ENCODE results near the gene KDM4E. TPM values are rescaled to one million over a fixed set of nuclear protein-coding genes. Genes with fewer than 3 reads are reported as not detected.
"Not testable (repeated sequence)": the region's sequence is repeated elsewhere in the genome, so short reads cannot be mapped to it uniquely, and the experiment has no call there.

The KDM4E gene
- total RNA-seq, 4 donors from 2014 or later, result not detected

DNA sequence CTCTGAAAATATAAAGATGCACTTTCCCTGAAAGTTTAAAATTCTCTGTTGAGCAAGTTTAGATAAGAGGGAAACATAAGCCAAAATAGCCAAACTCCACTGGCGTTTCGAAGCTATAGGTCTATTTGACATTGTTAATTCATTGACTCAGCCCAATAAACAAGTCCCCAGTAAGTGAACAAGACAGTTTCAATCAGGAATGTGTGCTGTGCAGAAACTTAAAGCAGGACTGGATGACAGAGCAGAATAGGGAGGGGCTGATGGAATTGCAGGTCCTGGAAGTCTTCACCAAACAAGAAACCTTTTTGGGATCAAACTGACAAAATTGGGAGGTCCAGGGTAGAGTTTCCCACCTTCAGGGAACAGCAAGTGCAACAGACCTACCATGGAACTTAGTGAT lies 8.9 kb upstream of the KDM4E start:
- TF ChIP-seq CTCF (IDR thresholded peaks at IDR 0.05) (no peak), POLR2A (IDR thresholded peaks at IDR 0.05) (no peak)
- WGBS, 2 donors, result 73 to 81% methylated on average over 2 of the region's 2 CpGs
- no peak for DNase-seq (ENCODE audit: low spot score in 2 of 2)
- intact Hi-C loops (cut with DNase I; ENCODE audit: low total_unique reads), result no loop called here
- H3K4me3 ChIP-seq (ENCODE audit: low read depth, poor library complexity, severe bottlenecking), result no peak overlapping the region

DNA sequence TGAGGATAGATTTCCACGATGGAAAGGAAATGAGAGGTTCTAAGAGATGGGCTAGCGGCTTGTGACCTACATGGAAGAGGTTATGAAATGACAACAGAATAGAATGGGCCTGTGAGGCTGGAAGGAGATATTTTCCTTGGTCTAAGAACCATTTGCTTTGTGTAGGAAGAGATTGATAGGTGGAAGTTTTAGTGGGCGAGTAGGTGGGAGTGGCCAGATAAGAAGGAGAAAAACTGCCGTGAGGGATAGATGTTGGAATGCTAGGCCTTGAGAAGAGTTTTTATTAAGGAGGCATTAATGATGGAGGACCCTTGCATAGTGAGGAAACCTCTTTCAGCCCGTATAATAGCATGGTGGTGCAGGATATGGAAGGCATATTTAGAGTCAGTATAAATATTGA lies 3.6 kb upstream of the KDM4E start:
- DNase-seq (ENCODE audit: low spot score in 2 of 2); H3K4me3 ChIP-seq (ENCODE audit: low read depth, poor library complexity, severe bottlenecking); intact Hi-C loops (cut with DNase I; ENCODE audit: low total_unique reads): not testable (repeated sequence)
- WGBS, 2 donors, result 87 to 91% methylated on average over 5 of the region's 5 CpGs

- WGBS, 2 donors, result 80 to 89% methylated on average over 8 of the region's 9 CpGs
- intact Hi-C loops (cut with DNase I; ENCODE audit: low total_unique reads); DNase-seq (ENCODE audit: low spot score in 2 of 2); H3K4me3 ChIP-seq (ENCODE audit: low read depth, poor library complexity, severe bottlenecking): not testable (repeated sequence)
Observed at GRCh38 chr11:95025594-95025993, 536 bp downstream of the KDM4E start.

- WGBS, 2 donors, result 78 to 81% methylated on average over 3 of the region's 3 CpGs
Observed at GRCh38 chr11:95028357-95028756, 3.3 kb downstream of the KDM4E start.

GRCh38 chr11:95033051-95033450 lies 8.0 kb downstream of the KDM4E start:
- intact Hi-C loops (cut with DNase I; ENCODE audit: low total_unique reads), result no loop called here
- TF ChIP-seq CTCF (IDR thresholded peaks at IDR 0.05), result no peak
- no peak for TF ChIP-seq POLR2A (IDR thresholded peaks at IDR 0.05)
- no peak for DNase-seq (ENCODE audit: low spot score in 2 of 2)
- H3K4me3 ChIP-seq (ENCODE audit: low read depth, poor library complexity, severe bottlenecking), result no peak overlapping the region
- WGBS, 2 donors, result 59 to 76% methylated on average over 1 of the region's 1 CpG

More at GRCh38 chr11:95028357-95028756, 3.3 kb downstream of the KDM4E start:
- intact Hi-C loops (cut with DNase I; ENCODE audit: low total_unique reads), result no loop called here
- no peak overlapping the region for H3K4me3 ChIP-seq (ENCODE audit: low read depth, poor library complexity, severe bottlenecking)
- no peak for DNase-seq (ENCODE audit: low spot score in 2 of 2)
- TF ChIP-seq CTCF (IDR thresholded peaks at IDR 0.05) (no peak), POLR2A (IDR thresholded peaks at IDR 0.05) (no peak)

DNA sequence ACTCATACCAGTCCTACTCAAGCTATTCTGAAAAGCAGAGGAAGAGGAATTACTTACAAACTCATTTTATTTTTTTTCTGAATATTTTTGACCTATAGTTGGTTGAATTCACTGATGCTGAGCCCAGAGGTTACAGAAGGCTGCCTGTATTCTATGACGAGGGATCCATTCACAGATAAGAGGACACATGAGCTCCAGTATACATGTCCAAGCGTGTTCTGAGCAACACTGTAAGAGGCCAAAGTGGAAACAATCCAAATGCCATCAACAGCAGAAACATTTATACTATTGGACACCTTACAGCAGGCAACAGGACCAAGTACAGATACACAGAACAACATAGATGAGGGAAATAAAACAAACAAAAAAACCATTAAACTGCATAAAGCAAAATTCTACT lies 10.3 kb downstream of the KDM4E start:
- WGBS, 2 donors, result 47 to 55% methylated on average over 2 of the region's 2 CpGs
- intact Hi-C loops (cut with DNase I; ENCODE audit: low total_unique reads), result no loop called here
- no peak for DNase-seq (ENCODE audit: low spot score in 2 of 2)
- TF ChIP-seq POLR2A (IDR thresholded peaks at IDR 0.05), result no peak
- no peak for TF ChIP-seq CTCF (IDR thresholded peaks at IDR 0.05)
- H3K4me3 ChIP-seq (ENCODE audit: low read depth, poor library complexity, severe bottlenecking), result no peak overlapping the region

- DNase-seq (ENCODE audit: low spot score in 2 of 2); intact Hi-C loops (cut with DNase I; ENCODE audit: low total_unique reads); H3K4me3 ChIP-seq (ENCODE audit: low read depth, poor library complexity, severe bottlenecking): not testable (repeated sequence)
- WGBS, 2 donors, result 13 to 36% methylated on average over 13 to 55 of the region's 71 CpGs
Observed at GRCh38 chr11:95037356-95038035, 12.4 kb downstream of the KDM4E start.

All from lower leg skin (tissue), 4 donors.